Measurements from ENCODE around the gene MMP15. TPM values are rescaled to one million over a fixed set of nuclear protein-coding genes. Genes with fewer than 3 reads are reported as not detected.

The MMP15 gene
- total RNA-seq, 1 donor from 2014 or later: 5.2 TPM

DNA sequence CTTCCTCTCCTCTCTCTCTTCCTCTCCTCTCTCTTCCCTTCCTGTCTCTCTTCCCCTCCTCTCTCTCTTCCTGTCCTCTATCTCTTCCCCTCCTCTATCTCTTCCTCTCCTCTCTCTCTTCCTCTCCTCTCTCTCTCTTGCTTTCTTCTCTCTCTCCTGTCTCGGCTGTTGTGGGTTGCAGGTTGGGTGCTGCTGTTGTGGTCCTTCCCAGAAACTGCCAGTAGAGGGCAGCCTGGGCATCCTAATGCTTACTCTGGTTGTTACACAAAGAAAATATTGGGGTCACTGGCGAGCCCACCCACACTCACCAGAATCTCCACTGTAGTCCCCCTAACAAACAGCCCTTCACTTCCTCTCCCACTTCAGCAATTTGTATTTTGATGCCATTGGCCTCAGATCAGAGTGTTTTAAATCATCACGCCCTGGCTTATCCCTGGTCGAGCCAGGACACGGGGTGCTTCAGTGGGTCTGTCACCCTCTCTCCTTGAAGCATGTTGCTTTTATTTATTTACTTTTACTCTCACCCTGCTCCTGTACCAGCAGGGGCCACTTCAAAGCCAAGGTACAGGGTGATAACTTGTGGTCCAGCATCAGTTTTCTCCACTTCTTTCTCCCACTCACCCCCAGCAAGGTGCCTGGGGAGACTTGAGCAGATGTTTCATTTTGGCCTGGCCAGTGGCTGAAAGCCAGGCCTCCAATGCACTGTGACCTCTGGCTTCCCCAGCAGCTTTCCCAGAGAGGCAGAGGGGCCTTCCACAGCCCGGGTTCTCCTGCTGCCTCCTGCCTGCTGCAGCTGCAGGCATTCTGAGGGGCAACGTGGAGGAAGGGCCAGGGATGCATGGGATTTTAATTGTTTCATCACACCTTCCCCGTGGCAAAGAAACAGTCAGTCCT is 4.7 kb upstream of the MMP15 start:
- DNase-seq (ENCODE audit: extremely low spot score, unreplicated experiment): no peak
- Mint-ChIP-seq H3K27me3 (ENCODE audit: unreplicated experiment) (peaks cover 8% of the 10 kb centered on the region), H3K27ac (ENCODE audit: unreplicated experiment) (peak overlapping the region; percentile 50), H3K4me3 (ENCODE audit: unreplicated experiment) (no peak overlapping the region), H3K9me3 (ENCODE audit: unreplicated experiment) (no peaks in the 10 kb centered on the region), H3K36me3 (ENCODE audit: unreplicated experiment) (peaks cover 5% of the 10 kb centered on the region), H3K4me1 (ENCODE audit: unreplicated experiment) (peaks cover 14% of the 10 kb centered on the region)
- TF ChIP-seq, protein P1, sequence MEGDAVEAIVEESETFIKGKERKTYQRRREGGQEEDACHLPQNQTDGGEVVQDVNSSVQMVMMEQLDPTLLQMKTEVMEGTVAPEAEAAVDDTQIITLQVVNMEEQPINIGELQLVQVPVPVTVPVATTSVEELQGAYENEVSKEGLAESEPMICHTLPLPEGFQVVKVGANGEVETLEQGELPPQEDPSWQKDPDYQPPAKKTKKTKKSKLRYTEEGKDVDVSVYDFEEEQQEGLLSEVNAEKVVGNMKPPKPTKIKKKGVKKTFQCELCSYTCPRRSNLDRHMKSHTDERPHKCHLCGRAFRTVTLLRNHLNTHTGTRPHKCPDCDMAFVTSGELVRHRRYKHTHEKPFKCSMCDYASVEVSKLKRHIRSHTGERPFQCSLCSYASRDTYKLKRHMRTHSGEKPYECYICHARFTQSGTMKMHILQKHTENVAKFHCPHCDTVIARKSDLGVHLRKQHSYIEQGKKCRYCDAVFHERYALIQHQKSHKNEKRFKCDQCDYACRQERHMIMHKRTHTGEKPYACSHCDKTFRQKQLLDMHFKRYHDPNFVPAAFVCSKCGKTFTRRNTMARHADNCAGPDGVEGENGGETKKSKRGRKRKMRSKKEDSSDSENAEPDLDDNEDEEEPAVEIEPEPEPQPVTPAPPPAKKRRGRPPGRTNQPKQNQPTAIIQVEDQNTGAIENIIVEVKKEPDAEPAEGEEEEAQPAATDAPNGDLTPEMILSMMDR (IDR thresholded peaks at IDR 0.05): peak; percentile 88

DNA sequence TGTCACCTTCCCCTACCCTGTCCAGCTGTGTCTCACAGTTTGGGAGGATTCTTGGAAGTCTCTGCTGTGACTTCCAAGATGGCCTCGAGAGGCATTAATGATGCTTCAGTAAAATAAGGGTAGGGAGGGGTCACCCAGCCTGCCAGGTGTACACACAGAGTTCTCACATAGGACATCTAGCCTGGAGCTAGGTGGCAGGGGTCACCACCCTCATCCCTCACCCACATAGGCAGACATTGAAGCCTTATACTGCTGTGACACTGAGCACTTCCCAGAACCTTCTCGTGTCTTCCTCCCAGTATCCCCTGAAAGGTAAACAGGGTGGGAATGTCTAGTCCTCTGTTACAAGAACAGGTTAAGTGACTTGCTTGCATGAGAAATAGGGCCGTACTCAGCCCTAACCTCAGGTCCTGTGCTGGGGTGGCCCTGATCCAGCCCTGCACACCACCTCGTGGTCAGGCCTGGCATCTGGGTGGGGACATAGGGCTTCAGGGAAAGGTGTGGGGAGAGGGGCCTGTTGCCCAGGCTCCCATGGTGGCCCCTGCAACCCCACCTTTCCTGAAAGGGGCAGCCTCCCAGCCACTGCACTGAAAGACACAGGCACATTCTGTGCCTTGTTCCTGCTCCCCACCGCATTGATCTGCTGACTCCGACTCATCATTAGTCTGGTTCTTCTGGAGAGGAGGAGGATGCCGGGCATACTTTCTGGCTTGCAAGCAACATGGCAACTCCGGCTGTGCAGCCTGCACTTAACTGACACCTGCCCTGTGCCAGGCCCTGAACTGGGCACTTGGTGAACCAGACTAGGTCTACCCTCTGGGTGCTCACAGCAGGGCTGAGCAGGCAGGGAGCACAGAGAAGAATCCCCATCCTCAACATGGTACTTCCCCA is 3.6 kb upstream of the MMP15 start:
- DNase-seq (ENCODE audit: extremely low spot score, unreplicated experiment): no peak
- H3K4me3 Mint-ChIP-seq (ENCODE audit: unreplicated experiment): no peak overlapping the region
- H3K4me1 Mint-ChIP-seq (ENCODE audit: unreplicated experiment): peaks cover 14% of the 10 kb centered on the region
- H3K9me3 Mint-ChIP-seq (ENCODE audit: unreplicated experiment): no peaks in the 10 kb centered on the region
- H3K27me3 Mint-ChIP-seq (ENCODE audit: unreplicated experiment): peaks cover 8% of the 10 kb centered on the region
- no peak overlapping the region for H3K27ac Mint-ChIP-seq (ENCODE audit: unreplicated experiment)
- TF ChIP-seq, protein P1 (IDR thresholded peaks at IDR 0.05): no peak
- H3K36me3 Mint-ChIP-seq (ENCODE audit: unreplicated experiment): peaks cover 5% of the 10 kb centered on the region

DNA sequence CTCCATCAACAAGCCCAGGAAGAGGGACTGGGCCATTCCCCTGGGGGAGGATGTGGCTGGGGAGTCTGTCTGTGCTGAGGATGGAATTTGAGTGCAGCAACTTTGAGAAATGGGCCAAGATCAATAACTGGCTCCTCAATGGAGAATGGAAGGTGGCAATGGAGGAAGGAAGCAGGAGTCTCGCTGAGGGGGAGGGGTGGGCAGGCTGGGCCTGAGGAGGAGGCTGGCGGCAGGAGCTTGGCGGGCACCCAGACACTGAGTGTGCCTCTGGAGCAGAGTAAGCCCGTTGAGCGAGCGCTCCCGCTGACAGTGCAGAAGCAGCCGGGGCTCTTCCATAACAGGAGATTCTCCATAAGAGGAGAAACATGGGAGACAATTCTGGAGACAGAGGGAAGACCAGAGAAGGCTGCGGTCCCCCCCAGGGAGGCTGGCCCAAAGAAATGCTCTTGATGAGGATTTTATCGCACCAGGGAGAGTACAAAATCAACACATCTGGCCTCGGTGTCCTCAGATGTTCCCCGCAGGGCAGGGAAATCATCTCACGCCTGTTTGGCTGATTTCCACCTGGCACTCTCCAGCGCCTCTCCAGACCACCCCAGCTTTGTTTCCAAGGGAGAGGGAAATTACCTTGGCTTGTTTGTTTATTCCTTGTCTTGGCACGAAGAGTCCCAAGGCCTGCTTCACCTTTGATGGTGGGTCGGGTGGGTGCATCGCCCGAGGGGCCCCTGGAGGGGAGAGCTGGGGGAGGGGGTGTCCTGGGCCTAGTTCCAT is 2.8 kb upstream of the MMP15 start:
- TF ChIP-seq, protein P1 (IDR thresholded peaks at IDR 0.05): no peak
- H3K4me3 Mint-ChIP-seq (ENCODE audit: unreplicated experiment): no peak overlapping the region
- no peaks in the 10 kb centered on the region for H3K9me3 Mint-ChIP-seq (ENCODE audit: unreplicated experiment)

DNA sequence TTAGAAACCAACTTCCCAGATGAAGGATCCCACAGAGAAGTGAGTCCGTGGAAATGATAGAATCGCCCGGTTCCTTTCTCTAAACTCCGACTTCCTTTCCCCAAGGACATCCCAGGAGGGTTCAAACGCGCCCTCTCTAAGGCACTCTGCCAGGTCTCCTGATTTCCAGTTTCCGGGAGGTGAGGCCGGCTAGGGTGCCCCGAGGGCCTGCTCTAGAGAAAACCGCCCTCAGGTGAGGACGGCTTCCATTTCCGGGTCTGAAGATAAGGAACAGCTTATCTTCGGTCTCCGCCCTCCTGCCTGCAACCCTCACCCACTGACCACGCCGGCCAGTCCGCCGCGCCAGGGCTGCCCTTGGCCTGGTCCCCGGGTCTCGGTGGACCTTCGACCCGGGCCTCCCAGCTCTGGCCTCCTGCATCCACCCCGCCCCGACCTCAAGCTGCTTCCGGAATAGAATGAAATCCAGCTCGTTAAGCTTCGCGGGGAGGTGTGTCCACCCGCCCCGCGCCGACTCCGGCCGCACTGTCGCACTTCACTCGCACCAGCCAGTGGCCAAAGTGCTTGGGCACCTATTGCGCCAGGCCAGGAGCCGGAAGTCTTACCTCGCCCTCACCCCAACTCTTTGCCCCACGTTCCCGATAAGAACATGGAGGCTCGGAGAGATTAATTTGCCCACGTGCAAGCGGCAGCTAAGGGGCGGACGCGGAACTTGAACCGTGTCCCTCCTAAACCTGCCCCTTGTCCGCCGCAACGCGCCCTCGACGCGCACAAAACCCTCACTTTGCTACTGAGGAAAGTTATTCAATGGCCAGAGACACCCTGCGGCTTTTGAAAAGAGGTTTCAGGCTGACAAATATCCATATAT is 836 bp upstream of the MMP15 start:
- H3K27me3 Mint-ChIP-seq (ENCODE audit: unreplicated experiment): peaks cover 8% of the 10 kb centered on the region
- H3K36me3 Mint-ChIP-seq (ENCODE audit: unreplicated experiment): no peaks in the 10 kb centered on the region
- no peak for DNase-seq (ENCODE audit: extremely low spot score, unreplicated experiment)
- H3K4me1 Mint-ChIP-seq (ENCODE audit: unreplicated experiment): peaks cover 14% of the 10 kb centered on the region
- TF ChIP-seq, protein P1 (IDR thresholded peaks at IDR 0.05): no peak
- H3K27ac Mint-ChIP-seq (ENCODE audit: unreplicated experiment): no peak overlapping the region
- no peaks in the 10 kb centered on the region for H3K9me3 Mint-ChIP-seq (ENCODE audit: unreplicated experiment)
- H3K4me3 Mint-ChIP-seq (ENCODE audit: unreplicated experiment): peak overlapping the region; percentile 73

More for the DNA sequence above, 2.8 kb upstream of the MMP15 start:
- H3K27ac Mint-ChIP-seq (ENCODE audit: unreplicated experiment): no peak overlapping the region
- H3K27me3 Mint-ChIP-seq (ENCODE audit: unreplicated experiment): peaks cover 8% of the 10 kb centered on the region
- no peak for DNase-seq (ENCODE audit: extremely low spot score, unreplicated experiment)
- peaks cover 14% of the 10 kb centered on the region for H3K4me1 Mint-ChIP-seq (ENCODE audit: unreplicated experiment)
- H3K36me3 Mint-ChIP-seq (ENCODE audit: unreplicated experiment): peaks cover 5% of the 10 kb centered on the region

Measured in osteocyte (in vitro differentiated cells).